HK-2 (cell line): ENCODE data around the gene POFUT1.

ENCODE experiments used
- DNase-seq: peaks from one replicate; pipeline ENCODE4 v3.0.0-alpha.2; 2018; ENCODE audit not compliant: unreplicated experiment

POFUT1 gene

DNA sequence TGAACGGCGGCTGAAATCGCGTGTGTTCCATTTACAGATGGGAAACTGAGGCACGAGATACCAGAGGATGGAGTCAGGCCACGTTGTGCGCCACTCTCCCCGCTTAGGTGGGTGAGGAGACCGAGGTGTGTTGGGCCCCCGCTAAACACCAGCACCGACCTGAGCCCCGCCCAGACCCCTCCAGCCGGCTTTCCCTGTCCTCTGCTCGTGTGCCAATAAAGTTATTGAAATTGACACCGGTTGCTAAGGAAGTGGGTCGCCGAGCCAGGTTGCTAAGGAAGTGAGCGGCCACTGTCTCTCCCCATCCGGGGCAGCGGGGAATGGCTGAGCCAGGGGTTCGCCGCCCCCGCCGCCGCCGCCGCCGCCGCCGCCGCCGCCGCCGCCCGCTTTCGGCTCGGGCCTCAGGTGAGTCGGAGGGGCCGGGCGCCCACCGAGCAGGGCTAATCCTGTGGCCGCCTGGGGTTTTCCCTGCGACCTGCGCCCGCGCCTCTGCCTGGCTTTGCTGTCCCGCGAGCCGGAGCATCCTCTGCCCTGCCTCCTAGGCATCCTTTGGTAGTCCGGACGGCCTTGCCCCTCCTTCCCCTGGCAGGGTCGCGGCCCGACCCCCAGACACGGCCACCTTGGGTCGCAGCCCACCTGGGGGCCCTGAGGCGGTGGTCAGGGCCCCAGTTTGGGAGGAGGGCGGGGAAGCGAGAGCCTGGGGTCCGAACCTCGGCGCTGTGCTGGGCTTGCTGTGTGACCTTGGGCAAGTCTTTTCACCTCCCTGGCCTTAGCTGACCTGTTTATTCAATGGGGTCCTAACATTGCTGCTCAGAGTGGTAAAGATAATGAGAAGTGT, 69.9 kb downstream of the POFUT1 start, which contains the start of gene KIF3B:
Gene KIF3B (plus strand): TSS at position 291 of the 838 bp plus-strand sequence. CDS start 32,127 bp downstream, outside the sequence.
- peak; percentile 88 for DNase-seq

DNA sequence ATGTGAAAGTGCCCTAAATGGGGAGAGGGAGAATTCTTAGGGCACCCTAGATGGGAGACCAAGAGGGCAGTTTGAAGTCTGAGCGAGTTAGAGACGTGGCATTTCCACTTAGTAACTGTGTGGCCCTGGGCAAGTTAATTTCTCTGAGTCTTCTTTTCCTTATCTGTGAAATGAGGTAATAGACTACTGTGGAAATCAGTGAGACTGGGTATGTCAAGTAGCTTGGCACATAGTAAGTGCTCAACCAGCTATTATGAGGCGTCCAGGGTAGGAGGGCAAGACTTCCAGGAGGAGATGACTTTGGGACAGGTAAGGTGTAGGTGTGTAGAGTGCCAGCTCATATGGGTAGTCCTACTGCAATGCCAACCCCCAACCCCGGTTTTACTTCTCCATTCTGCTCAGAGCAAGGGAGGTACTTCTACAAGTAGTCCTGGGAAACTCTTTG, 70.5 kb downstream of the POFUT1 start:
- DNase-seq: no peak

DNA sequence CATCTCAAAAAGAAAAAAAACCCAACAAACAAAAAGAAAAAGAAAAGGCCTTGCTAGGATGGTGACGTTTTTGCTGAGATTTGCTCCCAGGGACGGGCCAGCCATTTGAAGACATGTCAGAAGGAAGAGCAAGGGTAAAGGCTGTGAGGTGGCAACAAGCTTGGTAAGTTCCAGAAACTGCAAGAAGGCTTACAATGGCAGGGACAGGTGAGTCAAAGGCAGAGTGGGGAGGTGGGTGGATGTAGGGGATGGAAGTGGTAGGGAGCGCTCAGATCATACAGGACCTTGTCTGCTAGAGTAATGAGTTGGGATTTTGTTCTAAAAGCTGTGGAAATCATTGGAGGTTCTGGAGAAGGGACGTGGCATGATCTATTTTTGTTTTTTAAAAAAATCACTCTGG, 74.0 kb downstream of the POFUT1 start:
- no peak for DNase-seq

DNA sequence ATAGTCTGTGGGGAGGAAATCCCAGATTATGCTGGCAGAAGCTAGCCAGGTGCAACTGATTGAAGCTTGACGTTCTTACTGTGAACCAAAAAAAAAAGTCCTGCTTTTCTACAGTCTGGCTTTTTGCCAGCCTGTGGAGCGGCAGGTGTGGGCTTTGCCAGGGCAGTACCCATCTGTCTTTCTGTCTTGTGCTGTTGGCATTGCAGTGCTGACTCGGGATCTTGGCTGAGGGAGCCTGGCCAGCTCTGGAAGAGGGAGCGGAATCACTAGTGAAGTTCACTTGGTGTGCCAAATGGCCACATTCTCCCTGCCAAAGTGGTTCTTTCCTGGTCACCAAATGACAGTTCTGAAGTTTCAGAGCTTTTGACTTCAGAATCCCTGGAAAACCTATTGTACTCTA, 74.8 kb downstream of the POFUT1 start:
- DNase-seq: no peak

DNA sequence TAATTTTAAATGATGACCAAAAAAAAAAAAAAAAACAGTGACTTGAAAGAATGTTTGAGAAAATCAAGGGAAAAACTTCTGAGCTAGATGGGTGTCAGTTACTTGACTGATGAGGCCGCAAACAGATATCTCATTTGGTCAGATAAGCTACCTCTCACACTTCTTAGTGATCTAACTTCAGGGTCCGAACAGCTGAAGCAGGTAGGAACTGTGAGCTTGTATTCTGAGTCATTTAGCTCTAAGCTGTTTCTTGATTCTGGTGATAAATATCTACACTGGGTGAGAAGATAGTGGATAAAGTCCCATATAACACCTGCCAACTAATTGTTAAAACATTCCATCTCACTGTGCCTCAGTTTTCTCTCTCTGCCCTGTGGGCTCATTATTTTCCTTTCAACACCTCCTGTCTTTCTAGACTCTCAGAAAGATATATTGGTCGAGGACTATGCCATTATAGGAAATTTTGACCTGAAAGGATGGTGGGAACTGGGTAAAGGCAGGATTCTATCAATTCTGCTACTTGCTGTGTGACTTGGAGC, 77.5 kb downstream of the POFUT1 start:
- DNase-seq: no peak

DNA sequence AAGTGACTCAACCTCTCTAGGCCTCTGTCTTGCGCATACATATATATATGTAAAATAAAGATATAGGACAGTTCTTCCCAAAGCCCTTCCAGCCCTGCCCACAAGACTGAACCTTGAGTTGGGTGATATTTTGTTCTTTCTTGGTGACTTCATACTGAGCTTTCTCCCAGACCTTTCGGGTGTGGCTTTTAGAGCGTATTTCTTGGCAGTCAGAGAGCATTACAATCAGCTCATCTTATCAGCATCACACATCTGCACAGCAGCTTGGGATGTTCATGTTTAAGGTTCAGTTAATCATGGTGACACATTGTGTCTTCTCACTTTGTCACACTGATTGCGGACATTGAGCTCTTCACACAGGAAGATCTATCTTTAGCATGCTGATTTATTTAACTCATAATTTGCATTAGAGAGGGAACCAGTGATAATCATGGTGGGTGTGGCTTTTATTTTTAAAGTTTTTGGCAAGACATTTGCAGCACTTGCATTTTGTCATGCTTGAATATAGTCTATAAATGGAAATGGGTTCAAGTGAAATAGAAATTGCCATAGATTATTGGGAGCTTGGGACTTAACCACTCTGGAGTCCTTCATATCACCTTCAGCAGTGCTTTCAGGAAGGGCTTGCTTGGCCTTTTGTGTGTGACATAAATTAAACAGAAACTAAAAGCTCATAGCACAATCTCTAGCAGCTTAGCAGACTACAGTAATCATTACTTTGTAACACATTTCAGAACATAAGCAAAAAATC, 78.1 kb downstream of the POFUT1 start:
- no peak for DNase-seq

DNA sequence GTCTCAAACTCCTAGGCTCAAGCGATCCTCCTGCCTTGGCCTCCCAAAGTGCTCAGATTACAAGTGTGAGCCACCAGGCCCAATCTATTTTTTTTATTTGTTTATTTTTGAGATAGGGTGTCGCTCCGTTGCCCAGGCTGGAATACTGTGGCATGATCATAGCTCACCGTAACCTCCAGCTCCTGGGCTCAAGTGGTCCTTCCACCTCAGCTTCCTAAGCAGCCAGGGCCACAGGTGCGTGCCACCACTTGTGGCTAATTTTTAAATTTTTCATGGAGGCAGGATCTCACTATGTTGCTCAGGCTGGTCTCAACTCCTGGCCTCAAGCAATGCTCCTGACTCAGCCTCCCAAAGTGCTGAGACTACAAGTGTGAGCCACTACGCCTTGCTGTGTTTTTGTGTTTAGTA, 79.6 kb downstream of the POFUT1 start:
- no peak for DNase-seq
